PC-9 (cell line): ENCODE results near the gene UPK1A. TPM values are rescaled to one million over a fixed set of nuclear protein-coding genes. Genes with fewer than 3 reads are reported as not detected.

Experiments used
- BruUV-seq: library from RNA; stranded (reverse); fragments of 400-500 nt; replicated peaks from 2 replicates; lab custom pipeline; 2021; lab: Mats Ljungman, UMichigan
- CTCF ChIA-PET: fragments of 300-600 bp; sonication (Branson Sonifier 250); formaldehyde crosslinking; loops from one replicate; lab custom pipeline; 2022; ENCODE audit warnings: antibody characterized with exemption; lab: Charles Lee
- POLR2A ChIA-PET: fragments of 300-600 bp; sonication (Branson Sonifier 250); formaldehyde crosslinking; loops from one replicate; lab custom pipeline; 2022; ENCODE audit warnings: antibody characterized with exemption; ENCODE audit not compliant: unreplicated experiment; lab: Charles Lee
- DNase-seq, 2 experiments: peaks; one replicate each; pipeline versions ENCODE4 v3.0.0 to v3.0.0-alpha.2; 2015 to 2022; ENCODE audit warnings: mixed read lengths in 1 of 2
- H2AFZ ChIP-seq: fragments of 200-600 bp; sonication (generic); 2 replicates; pipeline ENCODE4 v1.8.1; 2017; ENCODE audit warnings: antibody characterized with exemption
- H3F3A ChIP-seq: fragments of 200-600 bp; sonication (generic); 2 replicates; pipeline ENCODE4 v1.8.1; 2017; ENCODE audit warnings: antibody characterized with exemption, mild to moderate bottlenecking, low read depth; ENCODE audit not compliant: insufficient read depth
- H3K27ac ChIP-seq: fragments of 200-600 bp; sonication (generic); 2 replicates; pipeline ENCODE4 v1.6.1; 2016; ENCODE audit warnings: mixed run types
- H3K27me3 ChIP-seq: fragments of 200-600 bp; sonication (generic); 2 replicates; pipeline ENCODE4 v1.6.1; 2016; ENCODE audit warnings: low read depth, mixed run types; ENCODE audit not compliant: insufficient read depth
- H3K36me3 ChIP-seq: fragments of 200-600 bp; sonication (generic); 2 replicates; pipeline ENCODE4 v1.6.1; 2016; ENCODE audit warnings: low read depth, mixed run types
- H3K4me1 ChIP-seq: fragments of 200-600 bp; sonication (generic); replicated peaks from 2 replicates; pipeline ENCODE4 v1.6.1; 2016; ENCODE audit warnings: mixed run types; ENCODE audit not compliant: insufficient read depth
- H3K4me2 ChIP-seq: fragments of 200-600 bp; sonication (generic); 2 replicates; pipeline ENCODE4 v1.6.1; 2017; ENCODE audit warnings: mixed run types
- H3K4me3 ChIP-seq: fragments of 200-600 bp; sonication (generic); 2 replicates; pipeline ENCODE4 v1.6.1; 2016; ENCODE audit warnings: mixed run types
- H3K79me2 ChIP-seq: fragments of 200-600 bp; sonication (generic); 2 replicates; pipeline ENCODE4 v1.6.1; 2017; ENCODE audit warnings: low read depth, mixed run types
- H3K9me2 ChIP-seq: fragments of 200-600 bp; sonication (generic); 2 replicates; pipeline ENCODE4 v1.8.1; 2017; ENCODE audit warnings: mild to moderate bottlenecking; ENCODE audit not compliant: insufficient read depth
- H3K9me3 ChIP-seq: fragments of 200-600 bp; sonication (generic); 2 replicates; pipeline ENCODE4 v1.8.1; 2016; ENCODE audit warnings: low read depth; ENCODE audit not compliant: insufficient read depth
- H4K20me1 ChIP-seq: fragments of 200-600 bp; sonication (generic); 2 replicates; pipeline ENCODE4 v1.8.1; 2017; ENCODE audit not compliant: insufficient read depth
- CTCF ChIP-seq: fragments of 200-600 bp; sonication (generic); conservative IDR thresholded peaks from 2 replicates; pipeline ENCODE4 v1.6.1; 2017; ENCODE audit warnings: mixed run types, antibody characterized with exemption, mild to moderate bottlenecking, moderate library complexity
- EZH2 ChIP-seq: fragments of 200-600 bp; sonication (generic); IDR thresholded peaks from 2 replicates; pipeline ENCODE4 v1.8.0; 2017; ENCODE audit warnings: antibody characterized with exemption, low read depth
- intact Hi-C: fragments of 100-400 bp; cut with micrococcal nuclease; formaldehyde crosslinking; loops from one replicate; pipeline ENCODE4 v1.10.0; 2022; ENCODE audit not compliant: unreplicated experiment
- total RNA-seq: library from RNA; stranded (reverse); gene quantifications from 2 replicates; pipeline ENCODE4 v1.2.3, GENCODE V29; 2021

The UPK1A gene
- total RNA-seq, 1 experiment from 2014 or later, result 1.6 TPM

GRCh38 chr19:35665604-35666003 lies 713 bp upstream of the UPK1A start:
- Histone ChIP-seq H3F3A (peaks cover 15% of the 10 kb centered on the region; the same call in 1 of the 2 replicates), H3K9me2 (no peaks in the 10 kb centered on the region), H4K20me1 (no peaks in the 10 kb centered on the region), H3K9me3 (no peaks in the 10 kb centered on the region), H3K4me1 (no peaks in the 10 kb centered on the region), H3K4me3 (no peak overlapping the region), H3K4me2 (no peak overlapping the region), H2AFZ (no peak overlapping the region), H3K27ac (no peak overlapping the region), H3K36me3 (no peaks in the 10 kb centered on the region), H3K79me2 (no peaks in the 10 kb centered on the region), H3K27me3 (peaks cover 17% of the 10 kb centered on the region)
- no TSS peak for BruUV-seq
- TF ChIP-seq CTCF, result no peak
- no peak for TF ChIP-seq EZH2
- ChIA-PET POLR2A (no interaction called here), CTCF (no interaction called here)
- intact Hi-C loops, result no loop called here
- no peak for DNase-seq

- CTCF ChIA-PET, result no interaction called here
- H2AFZ ChIP-seq, result no peak overlapping the region
Measured at GRCh38 chr19:35669566-35669965, 3.2 kb downstream of the UPK1A start.

GRCh38 chr19:35669974-35670373 lies 3.7 kb downstream of the UPK1A start:
- H3K27ac ChIP-seq, result no peak overlapping the region
- no peak for TF ChIP-seq CTCF
- DNase-seq, result no peak
- no peaks in the 10 kb centered on the region for H3K36me3 ChIP-seq
- no peaks in the 10 kb centered on the region for H3K9me3 ChIP-seq
- H3K27me3 ChIP-seq, result peaks cover 19% of the 10 kb centered on the region
- H3K4me1 ChIP-seq, result peaks cover 6% of the 10 kb centered on the region; the same call in 1 of the 2 replicates
- H3K79me2 ChIP-seq, result no peaks in the 10 kb centered on the region
- H2AFZ ChIP-seq, result no peak overlapping the region
- no peak overlapping the region for H3K4me3 ChIP-seq
- ChIA-PET CTCF (no interaction called here), POLR2A (no interaction called here)
- no peak overlapping the region for H3K4me2 ChIP-seq
- H4K20me1 ChIP-seq, result no peaks in the 10 kb centered on the region
- peaks cover 6% of the 10 kb centered on the region; the same call in 1 of the 2 replicates for H3F3A ChIP-seq
- BruUV-seq, result no TSS peak
- intact Hi-C loops, result no loop called here
- no peaks in the 10 kb centered on the region for H3K9me2 ChIP-seq

More at GRCh38 chr19:35669566-35669965, 3.2 kb downstream of the UPK1A start:
- H3K9me3 ChIP-seq, result no peaks in the 10 kb centered on the region
- peaks cover 19% of the 10 kb centered on the region for H3K27me3 ChIP-seq
- no peak overlapping the region for H3K4me3 ChIP-seq
- H3K9me2 ChIP-seq, result no peaks in the 10 kb centered on the region
- no peak for TF ChIP-seq EZH2
- TF ChIP-seq CTCF, result no peak
- H3F3A ChIP-seq, result peaks cover 6% of the 10 kb centered on the region; the same call in 1 of the 2 replicates
- no peaks in the 10 kb centered on the region for H4K20me1 ChIP-seq
- DNase-seq, result no peak
- H3K4me1 ChIP-seq, result peaks cover 6% of the 10 kb centered on the region; the same call in 1 of the 2 replicates
- no peaks in the 10 kb centered on the region for H3K79me2 ChIP-seq
- POLR2A ChIA-PET, result no interaction called here
- no peak overlapping the region for H3K27ac ChIP-seq
- no TSS peak for BruUV-seq
- intact Hi-C loops, result no loop called here
- no peak overlapping the region for H3K4me2 ChIP-seq
- no peaks in the 10 kb centered on the region for H3K36me3 ChIP-seq
